H1 (cell line): Measurements from ENCODE around the gene SLC1A2. TPM values are rescaled to one million over a fixed set of nuclear protein-coding genes. Genes with fewer than 3 reads are reported as not detected.

Source experiments
- CTCF ChIA-PET: fragments of 300-600 bp; sonication (Branson Sonifier 250); formaldehyde crosslinking; loops from one replicate; lab custom pipeline; 2021; ENCODE audit not compliant: partially characterized antibody; lab: Charles Lee
- POLR2A ChIA-PET: fragments of 300-600 bp; sonication (Branson Sonifier 250); formaldehyde crosslinking; loops from one replicate; lab custom pipeline; 2021; ENCODE audit warnings: inconsistent platforms; ENCODE audit not compliant: partially characterized antibody; lab: Charles Lee
- DNase-seq, 2 experiments: peaks; one replicate each; pipeline versions ENCODE4 v3.0.0 to v3.0.0-alpha.2; 2010 to 2022; ENCODE audit warnings: low spot score in 2 of 2, low read depth in 1 of 2, mixed read lengths in 1 of 2
- FAIRE-seq: peaks from 2 replicates; lab custom pipeline; 2011; peaks lifted over from hg19 to GRCh38; lab: Jason Lieb, UNC
- H2AFZ ChIP-seq: 2 replicates; pipeline ENCODE4 v1.8.1; 2012; ENCODE audit warnings: low read length, inconsistent platforms
- H2AK5ac ChIP-seq: 2 replicates; pipeline ENCODE4 v1.6.1; 2013; ENCODE audit warnings: low read depth, low read length
- H2BK120ac ChIP-seq: replicated peaks from 2 replicates; pipeline ENCODE3; 2013; ENCODE audit warnings: low read depth, low read length, inconsistent platforms
- H2BK12ac ChIP-seq: 2 replicates; pipeline ENCODE4 v1.6.1; 2013; ENCODE audit warnings: low read depth, low read length
- H2BK15ac ChIP-seq: 2 replicates; pipeline ENCODE4 v1.6.1; 2013; ENCODE audit warnings: low read length
- H2BK20ac ChIP-seq: 2 replicates; pipeline ENCODE4 v1.6.1; 2013; ENCODE audit warnings: low read length
- H2BK5ac ChIP-seq: 2 replicates; pipeline ENCODE4 v1.6.1; 2013; ENCODE audit warnings: low read depth, low read length
- H3K14ac ChIP-seq: 2 replicates; pipeline ENCODE4 v1.6.1; 2013; ENCODE audit warnings: inconsistent platforms; ENCODE audit not compliant: insufficient read length
- H3K18ac ChIP-seq: 2 replicates; pipeline ENCODE4 v1.6.1; 2013; ENCODE audit warnings: low read length; ENCODE audit errors: extremely low read depth
- H3K23ac ChIP-seq: 2 replicates; pipeline ENCODE4 v1.6.1; 2013; ENCODE audit warnings: inconsistent platforms; ENCODE audit not compliant: insufficient read length
- H3K23me2 ChIP-seq: 2 replicates; pipeline ENCODE4 v1.6.1; 2013; ENCODE audit warnings: low read depth, low read length
- H3K27ac ChIP-seq: 2 replicates; pipeline ENCODE4 v1.6.1; 2011; ENCODE audit warnings: low read depth, low read length, inconsistent platforms
- H3K27me3 ChIP-seq, 4 experiments: replicated peaks in 1 of 4; 1 replicate in 1 of 4; 2 replicates in 3 of 4; pipeline versions ENCODE4 v1.6.1 to v1.8.1; 2011 to 2013; ENCODE audit warnings: low read length in 3 of 4, mild to moderate bottlenecking in 3 of 4, inconsistent platforms in 2 of 4, mixed read lengths in 2 of 4, moderate library complexity in 1 of 4; ENCODE audit not compliant: control insufficient read depth in 3 of 4, insufficient read depth in 3 of 4; ENCODE audit errors: extremely low read depth in 1 of 4
- H3K36me3 ChIP-seq, 4 experiments: 2 replicates each; pipeline versions ENCODE4 v1.6.1 to v1.8.1; 2011 to 2013; ENCODE audit warnings: mild to moderate bottlenecking in 4 of 4, low read length in 3 of 4, moderate library complexity in 2 of 4, control low read depth in 1 of 4, inconsistent platforms in 1 of 4; ENCODE audit not compliant: insufficient read depth in 4 of 4, control insufficient read depth in 2 of 4
- H3K4ac ChIP-seq: replicated peaks from 2 replicates; pipeline ENCODE3; 2013; ENCODE audit warnings: low read length, low read depth, mixed read lengths, inconsistent platforms; ENCODE audit not compliant: insufficient read length
- H3K4me1 ChIP-seq, 4 experiments: replicated peaks in 1 of 4; 1 replicate in 1 of 4; 2 replicates in 3 of 4; pipeline versions ENCODE4 v1.6.1 to v1.8.1; 2011 to 2013; ENCODE audit warnings: low read length in 3 of 4, inconsistent platforms in 2 of 4, mixed read lengths in 1 of 4; ENCODE audit not compliant: insufficient read depth in 4 of 4, control insufficient read depth in 3 of 4
- H3K4me2 ChIP-seq, 2 experiments: 2 replicates each; pipeline versions ENCODE4 v1.6.1 to v1.8.1; 2011 to 2013; ENCODE audit warnings: low read depth in 2 of 2, low read length in 2 of 2, control low read depth in 1 of 2, inconsistent platforms in 1 of 2, mild to moderate bottlenecking in 1 of 2; ENCODE audit not compliant: insufficient read depth in 1 of 2
- H3K4me3 ChIP-seq, 4 experiments: fragments of 200-600, 300-600 bp in 1 of 4; sonication (generic), shearing (Covaris generic), sonication (Bioruptor Twin) in 1 of 4; 2 replicates each; pipeline versions ENCODE4 v1.5.1 to v1.8.1; 2011 to 2016; ENCODE audit warnings: low read length in 4 of 4, low read depth in 3 of 4, control low read depth in 2 of 4, inconsistent platforms in 2 of 4, mild to moderate bottlenecking in 2 of 4, mixed read lengths in 1 of 4, moderate library complexity in 1 of 4; ENCODE audit not compliant: insufficient read depth in 2 of 4; ENCODE audit errors: extremely low read depth in 1 of 4
- H3K56ac ChIP-seq: replicated peaks from 2 replicates; pipeline ENCODE3; 2013; ENCODE audit warnings: low read depth, mild to moderate bottlenecking, mixed read lengths, low read length, inconsistent platforms; ENCODE audit not compliant: insufficient read length
- H3K79me1 ChIP-seq: 2 replicates; pipeline ENCODE4 v1.6.1; 2013; ENCODE audit warnings: low read depth, low read length, control low read depth
- H3K79me2 ChIP-seq, 2 experiments: 2 replicates each; pipeline versions ENCODE4 v1.6.1 to v1.8.1; 2012 to 2013; ENCODE audit warnings: low read length in 2 of 2, mild to moderate bottlenecking in 2 of 2, inconsistent platforms in 1 of 2; ENCODE audit not compliant: insufficient read depth in 2 of 2, control insufficient read depth in 1 of 2
- H3K9ac ChIP-seq, 4 experiments: replicated peaks in 1 of 4; 1 replicate in 1 of 4; 2 replicates in 3 of 4; pipeline versions ENCODE4 v1.6.1 to v1.8.1; 2011 to 2013; ENCODE audit warnings: low read depth in 3 of 4, low read length in 3 of 4, control low read depth in 2 of 4, mild to moderate bottlenecking in 2 of 4, moderate library complexity in 2 of 4, inconsistent platforms in 1 of 4; ENCODE audit errors: extremely low read depth in 1 of 4
- H3K9me3 ChIP-seq, 2 experiments: 2 replicates each; pipeline versions ENCODE4 v1.6.1 to v1.8.1; 2012 to 2013; ENCODE audit warnings: mild to moderate bottlenecking in 2 of 2, moderate library complexity in 2 of 2, control low read depth in 1 of 2, inconsistent platforms in 1 of 2, low read depth in 1 of 2, low read length in 1 of 2, mixed read lengths in 1 of 2; ENCODE audit not compliant: insufficient read depth in 2 of 2
- H4K20me1 ChIP-seq, 2 experiments: replicated peaks in 1 of 2; 2 replicates each; pipeline versions ENCODE3 to v1.8.1; 2011 to 2013; ENCODE audit warnings: inconsistent platforms in 2 of 2, low read length in 2 of 2, mild to moderate bottlenecking in 1 of 2; ENCODE audit not compliant: insufficient read depth in 2 of 2, control insufficient read depth in 1 of 2
- H4K5ac ChIP-seq: 2 replicates; pipeline ENCODE4 v1.6.1; 2013; ENCODE audit warnings: low read length, low read depth, mixed read lengths, inconsistent platforms; ENCODE audit not compliant: insufficient read length
- H4K8ac ChIP-seq: 2 replicates; pipeline ENCODE4 v1.8.0; 2013; ENCODE audit warnings: mild to moderate bottlenecking, moderate library complexity, low read length, inconsistent platforms; ENCODE audit not compliant: insufficient read depth; ENCODE audit errors: extremely low read depth
- H4K91ac ChIP-seq: replicated peaks from 2 replicates; pipeline ENCODE3; 2013; ENCODE audit warnings: low read length, mixed read lengths, inconsistent platforms; ENCODE audit not compliant: insufficient read length
- ATF3 ChIP-seq: IDR thresholded peaks from 2 replicates; pipeline ENCODE4 v1.6.1; 2011; ENCODE audit warnings: low read depth, mild to moderate bottlenecking, low read length; ENCODE audit not compliant: insufficient read depth
- CHD2 ChIP-seq: IDR thresholded peaks from 2 replicates; pipeline ENCODE4 v1.6.1; 2012; ENCODE audit warnings: low read length, improper control_type of control experiment
- FOSL1 ChIP-seq: IDR thresholded peaks from 2 replicates; pipeline ENCODE4 v1.6.1; 2011; ENCODE audit warnings: mild to moderate bottlenecking, low read depth, low read length, moderate library complexity; ENCODE audit not compliant: insufficient read depth
- HDAC2 ChIP-seq, 2 experiments: fragments of 300-600 bp in 1 of 2; sonication (generic) in 1 of 2; IDR thresholded peaks; 2 replicates each; pipeline ENCODE4 v1.6.1; 2011 to 2012; ENCODE audit warnings: low read depth in 2 of 2, low read length in 2 of 2, mild to moderate bottlenecking in 2 of 2, moderate library complexity in 2 of 2, borderline replicate concordance in 1 of 2, inconsistent platforms in 1 of 2
- NANOG ChIP-seq: IDR thresholded peaks from 2 replicates; pipeline ENCODE4 v1.6.1; 2011; ENCODE audit warnings: low read length, low read depth, mild to moderate bottlenecking, inconsistent platforms; ENCODE audit not compliant: insufficient read depth, poor library complexity, severe bottlenecking
- NRF1 ChIP-seq: IDR thresholded peaks from 2 replicates; pipeline ENCODE4 v1.6.1; 2011; ENCODE audit warnings: mild to moderate bottlenecking, low read depth, low read length, improper control_type of control experiment
- PHF8 ChIP-seq: fragments of 200-600 bp; sonication (generic); conservative IDR thresholded peaks from 2 replicates; pipeline ENCODE4 v1.7.1; 2012; ENCODE audit warnings: low read depth, mild to moderate bottlenecking, inconsistent platforms, low read length, moderate library complexity
- POLR2A ChIP-seq, 2 experiments: IDR thresholded peaks; 1 replicate in 1 of 2; 2 replicates in 1 of 2; pipeline ENCODE4 v1.6.1; 2011; ENCODE audit warnings: low read depth in 2 of 2, low read length in 2 of 2, mild to moderate bottlenecking in 2 of 2; ENCODE audit errors: control extremely low read depth in 1 of 2
- RFX5 ChIP-seq: IDR thresholded peaks from 2 replicates; pipeline ENCODE4 v1.6.1; 2011; ENCODE audit warnings: low read depth, low read length, improper control_type of control experiment, borderline replicate concordance
- SAP30 ChIP-seq: fragments of 300-600 bp; sonication (generic); IDR thresholded peaks from 2 replicates; pipeline ENCODE4 v1.7.1; 2012; ENCODE audit warnings: low read length, moderate library complexity, mild to moderate bottlenecking, inconsistent platforms; ENCODE audit not compliant: insufficient read depth, insufficient replicate concordance
- SIN3A ChIP-seq, 2 experiments: IDR thresholded peaks in 1 of 2; conservative IDR thresholded peaks in 1 of 2; 2 replicates each; pipeline ENCODE4 v1.6.1; 2011 to 2012; ENCODE audit warnings: low read length in 2 of 2, improper control_type of control experiment in 1 of 2, low read depth in 1 of 2, mild to moderate bottlenecking in 1 of 2
- TAF1 ChIP-seq: IDR thresholded peaks from 2 replicates; pipeline ENCODE4 v1.6.1; 2011; ENCODE audit warnings: mild to moderate bottlenecking, low read depth, low read length
- TAF7 ChIP-seq: optimal IDR thresholded peaks from 2 replicates; pipeline ENCODE3; 2011; ENCODE audit warnings: low read depth, mild to moderate bottlenecking, inconsistent platforms, low read length, moderate library complexity, borderline replicate concordance
- TCF12 ChIP-seq: IDR thresholded peaks from 2 replicates; pipeline ENCODE4 v1.6.1; 2011; ENCODE audit warnings: low read depth, mild to moderate bottlenecking, low read length
- WGBS, 2 experiments: shearing (Covaris generic) in 1 of 2; methylation state at CpG; one replicate each; pipeline versions ENCODE4 v1.1.6 to v1.1.7; 2013 to 2015; ENCODE audit warnings: low lambda C conversion rate in 2 of 2, mixed read lengths in 2 of 2, inconsistent platforms in 1 of 2, low coverage in 1 of 2, missing lambda C conversion rate in 1 of 2; ENCODE audit not compliant: insufficient replicate concordance in 2 of 2, insufficient coverage in 1 of 2, insufficient read length in 1 of 2; ENCODE audit errors: extremely low coverage in 1 of 2, missing lambda C conversion rate in 1 of 2; 5-methylcytosine and 5-hydroxymethylcytosine counted together
- polyA plus RNA-seq, 7 experiments: library from polyadenylated mRNA; depleted of rRNA in 3 of 7; stranded (reverse) in 5 of 7; unstranded in 2 of 7; fragments of >200 nt in 5 of 7; fragments of 200-250 nt in 2 of 7; gene quantifications; 1 replicate in 5 of 7; 2 replicates in 1 of 7; 4 replicates in 1 of 7; pipeline versions ENCODE4 v1.2.1 to v1.2.3, GENCODE V29; 2011 to 2013; ENCODE audit warnings: missing spikeins in 2 of 7, mixed read lengths in 2 of 7
- total RNA-seq: library from RNA; stranded (reverse); fragmentation: NEBNext Ultra II Directional; extraction: Animal tissue kit (Norgen Biotek cat#: 25700); gene quantifications from 2 replicates; pipeline ENCODE4 v1.2.1, GENCODE V29; 2021

The SLC1A2 gene
- total and polyA plus RNA-seq, 2 of the 8 experiments (the other 6 are each of a cell fraction or from before 2014, with no cell fraction given) = 0.57 to 1.2 TPM

- DNase-seq (no peak), FAIRE-seq (no peak)
- no peak overlapping the region for H2BK5ac ChIP-seq
- no peak overlapping the region for H4K5ac ChIP-seq
- ChIA-PET POLR2A (no interaction called here), CTCF (interaction anchor here (1.0 to 1.2 kb wide), 2 partner anchors 10 to 16 kb away, joined by 3 read pairs; no protein-coding TSS in a partner anchor)
- no peaks in the 10 kb centered on the region for H3K36me3 ChIP-seq
- no peak overlapping the region for H3K56ac ChIP-seq
- H4K20me1 ChIP-seq = no peaks in the 10 kb centered on the region
- no peak overlapping the region for H3K4ac ChIP-seq
- H4K8ac ChIP-seq = no peak overlapping the region
- H4K91ac ChIP-seq = no peak overlapping the region
- no peak overlapping the region for H2AK5ac ChIP-seq
- no peaks in the 10 kb centered on the region; a peak in 1 of 7 replicates for H3K4me1 ChIP-seq
- no peak overlapping the region for H3K23ac ChIP-seq
- 87% methylated on average over 2 of the region's 2 CpGs; no CpG with 5 or more reads in 1 of the 2 experiments for WGBS, 2 experiments
- H3K9ac ChIP-seq = no peak overlapping the region
- H2BK120ac ChIP-seq = no peak overlapping the region
- H2AFZ ChIP-seq = no peak overlapping the region
- no peaks in the 10 kb centered on the region for H3K9me3 ChIP-seq
- no peaks in the 10 kb centered on the region for H3K79me1 ChIP-seq
- no peak overlapping the region for H2BK12ac ChIP-seq
- H3K23me2 ChIP-seq = no peaks in the 10 kb centered on the region
- H3K4me3 ChIP-seq = no peak overlapping the region
- no peaks in the 10 kb centered on the region for H3K27me3 ChIP-seq
- no peak overlapping the region for H3K4me2 ChIP-seq
- H3K18ac ChIP-seq = no peak overlapping the region
- H3K27ac ChIP-seq = no peak overlapping the region
- no peaks in the 10 kb centered on the region for H3K79me2 ChIP-seq
- H2BK20ac ChIP-seq = no peak overlapping the region
- no peak overlapping the region for H3K14ac ChIP-seq
- H2BK15ac ChIP-seq = no peak overlapping the region
- TF ChIP-seq SAP30 = no peak
- no peak for TF ChIP-seq PHF8
- TF ChIP-seq TCF12 = no peak
- TF ChIP-seq TAF7 = no peak
- TF ChIP-seq SIN3A (conservative IDR thresholded peaks at IDR 0.05 in 1 of 2, IDR thresholded peaks at IDR 0.05 in 1 of 2; ENCODE audit: low read depth in 1 of 2, low read length in 2 of 2) = no peak
- no peak for TF ChIP-seq NRF1
- no peak for TF ChIP-seq NANOG
- no peak for TF ChIP-seq ATF3
- no peak for TF ChIP-seq FOSL1
- TF ChIP-seq POLR2A (IDR thresholded peaks at IDR 0.05; ENCODE audit: control extremely low read depth in 1 of 2, low read depth in 2 of 2, low read length in 2 of 2) = no peak
- TF ChIP-seq CHD2 = no peak
- no peak for TF ChIP-seq RFX5
- TF ChIP-seq HDAC2 (IDR thresholded peaks at IDR 0.05; ENCODE audit: borderline replicate concordance in 1 of 2, low read depth in 2 of 2, low read length in 2 of 2) = no peak
- no peak for TF ChIP-seq TAF1
Measured at GRCh38 chr11:35289821-35290220, 129.5 kb downstream of the SLC1A2 start.
